Measurements from ENCODE around the gene HGF. TPM values are rescaled to one million over a fixed set of nuclear protein-coding genes. Genes with fewer than 3 reads are reported as not detected.

HGF gene
- polyA plus RNA-seq, 3 donors, result 18.6 to 24.0 (median 18.9) TPM

GRCh38 chr7:81680120-81680519 is 89.7 kb downstream of the HGF start:
- H3K9me3 Mint-ChIP-seq, result no peaks in the 10 kb centered on the region
- peaks cover 6 to 11% of the 10 kb centered on the region in 2 donors for H3K4me1 ChIP-seq (ENCODE audit: control insufficient read depth in 1 of 2, insufficient read depth in 2 of 2, low read length in 2 of 2)
- no CpG with 5 or more reads among the region's 2 CpGs for WGBS (ENCODE audit: insufficient coverage)
- peaks cover 0 to 2% (median 0%) of the 10 kb centered on the region in 3 donors for H3K27me3 Mint-ChIP-seq (ENCODE audit: low read depth in 3 of 3)
- no peak overlapping the region for H3K4me3 Mint-ChIP-seq
- intact Hi-C loops (cut with micrococcal nuclease), result no loop called here
- no peak overlapping the region for H3K27ac Mint-ChIP-seq
- H3K27me3 ChIP-seq (ENCODE audit: control insufficient read depth in 2 of 2, insufficient read depth in 2 of 2, low read length in 2 of 2), result no peaks in the 10 kb centered on the region
- no peaks in the 10 kb centered on the region for H3K36me3 ChIP-seq (replicated peaks in 1 of 2; ENCODE audit: control insufficient read depth in 1 of 2, insufficient read depth in 2 of 2, low read length in 2 of 2)
- no peak overlapping the region for H3K27ac ChIP-seq (ENCODE audit: low read depth in 1 of 2, low read length in 2 of 2)
- H4K20me1 ChIP-seq (ENCODE audit: insufficient read depth, low read length), result no peaks in the 10 kb centered on the region
- no peak overlapping the region for H2AFZ ChIP-seq (ENCODE audit: insufficient read depth, low read depth, low read length, poor library complexity, severe bottlenecking)
- no peak for DNase-seq
- H3K9ac ChIP-seq (ENCODE audit: insufficient read depth, low read length, poor library complexity, severe bottlenecking), result no peak overlapping the region
- H3K4me1 Mint-ChIP-seq, result peaks cover 12% of the 10 kb centered on the region
- H3K4me3 ChIP-seq (replicated peaks in 1 of 3; ENCODE audit: low read depth in 2 of 3, low read length in 3 of 3), result no peak overlapping the region
- no peaks in the 10 kb centered on the region for H3K79me2 ChIP-seq (ENCODE audit: insufficient read depth, low read length)
- no peak overlapping the region for H3K4me2 ChIP-seq (replicated peaks; ENCODE audit: extremely low read depth, low read length, poor library complexity, severe bottlenecking)
- H3K36me3 Mint-ChIP-seq, result no peaks in the 10 kb centered on the region
- H3K9me3 ChIP-seq (replicated peaks in 1 of 2; ENCODE audit: control insufficient read depth in 1 of 2, insufficient read depth in 1 of 2, low read length in 2 of 2), result no peaks in the 10 kb centered on the region
- no peak for TF ChIP-seq CTCF (IDR thresholded peaks at IDR 0.05)

- peak overlapping the region in 1 of 7 donors; percentile 3 for H3K27ac Mint-ChIP-seq
- peaks cover 15% of the 10 kb centered on the region for H3K4me1 Mint-ChIP-seq
- H3K9me3 Mint-ChIP-seq, result peaks cover 0 to 3% (median 0%) of the 10 kb centered on the region in 7 donors
- DNase-seq, result peak in 1 of 3 donors; percentile 14
- Histone ChIP-seq H3K27me3 (ENCODE audit: control insufficient read depth in 2 of 2, insufficient read depth in 2 of 2, low read length in 2 of 2) (no peaks in the 10 kb centered on the region), H3K79me2 (ENCODE audit: insufficient read depth, low read length) (no peaks in the 10 kb centered on the region), H3K36me3 (replicated peaks in 1 of 2; ENCODE audit: control insufficient read depth in 1 of 2, insufficient read depth in 2 of 2, low read length in 2 of 2) (no peaks in the 10 kb centered on the region), H3K4me1 (ENCODE audit: control insufficient read depth in 1 of 2, insufficient read depth in 2 of 2, low read length in 2 of 2) (peaks cover 6 to 11% of the 10 kb centered on the region in 2 donors), H3K4me3 (replicated peaks in 1 of 3; ENCODE audit: low read depth in 2 of 3, low read length in 3 of 3) (no peak overlapping the region), H3K4me2 (replicated peaks; ENCODE audit: extremely low read depth, low read length, poor library complexity, severe bottlenecking) (no peak overlapping the region), H3K27ac (ENCODE audit: low read depth in 1 of 2, low read length in 2 of 2) (peak overlapping the region in 1 of 2 donors; percentile 33), H4K20me1 (ENCODE audit: insufficient read depth, low read length) (no peaks in the 10 kb centered on the region), H3K9me3 (replicated peaks in 1 of 2; ENCODE audit: control insufficient read depth in 1 of 2, insufficient read depth in 1 of 2, low read length in 2 of 2) (no peaks in the 10 kb centered on the region), H3K9ac (ENCODE audit: insufficient read depth, low read length, poor library complexity, severe bottlenecking) (no peak overlapping the region), H2AFZ (ENCODE audit: insufficient read depth, low read depth, low read length, poor library complexity, severe bottlenecking) (no peak overlapping the region)
- no peaks in the 10 kb centered on the region for H3K36me3 Mint-ChIP-seq
- no peak for TF ChIP-seq CTCF (IDR thresholded peaks at IDR 0.05)
- intact Hi-C loops (cut with micrococcal nuclease), result no loop called here
- peaks cover 0 to 2% (median 0%) of the 10 kb centered on the region in 3 donors for H3K27me3 Mint-ChIP-seq (ENCODE audit: low read depth in 3 of 3)
- no peak overlapping the region for H3K4me3 Mint-ChIP-seq
- WGBS (ENCODE audit: insufficient coverage), result no CpG with 5 or more reads among the region's 1 CpG
Observed at GRCh38 chr7:81676813-81677212, 93.0 kb downstream of the HGF start.
